Measurements from ENCODE around the gene HIPK1. TPM values are rescaled to one million over a fixed set of nuclear protein-coding genes. Genes with fewer than 3 reads are reported as not detected.

Gene HIPK1
- total and polyA plus RNA-seq, 4 donors = 10.9 to 87.2 (median 54.5) TPM

- peak in 2 of 3 donors; percentile 39 to 59 for DNase-seq
- no peaks in the 10 kb centered on the region for H3K27me3 ChIP-seq (ENCODE audit: control insufficient read depth in 3 of 3, insufficient read depth in 3 of 3, low read length in 2 of 3)
- peak overlapping the region in 1 of 2 donors; percentile 39 for H3K9ac ChIP-seq (ENCODE audit: insufficient read depth in 1 of 2, low read length in 2 of 2)
- H3K27ac ChIP-seq (ENCODE audit: low read depth in 1 of 2, low read length in 1 of 2) = peak overlapping the region in 1 of 2 donors; percentile 42
- H3K4me3 ChIP-seq = no peak overlapping the region
- H3K9me3 ChIP-seq (ENCODE audit: control insufficient read depth in 4 of 4, insufficient read depth in 3 of 4, low read length in 3 of 4) = no peaks in the 10 kb centered on the region
- TF ChIP-seq CTCF (IDR thresholded peaks at IDR 0.05; ENCODE audit: control extremely low read depth, extremely low read depth) = no peak
- H3K36me3 ChIP-seq (ENCODE audit: control insufficient read depth in 4 of 4, insufficient read depth in 4 of 4, low read length in 4 of 4) = peaks cover 0 to 9% (median 3%) of the 10 kb centered on the region in 4 donors
- H3K4me1 ChIP-seq (ENCODE audit: control insufficient read depth in 5 of 5, insufficient read depth in 5 of 5, low read length in 5 of 5) = peaks cover 0 to 55% (median 28%) of the 10 kb centered on the region in 5 donors
- ATAC-seq (ENCODE audit: insufficient read depth, low FRiP score) = no peak
- 45 to 49% methylated on average over 4 of the region's 4 CpGs for WGBS, 2 donors
These were observed 55.6 kb downstream of the HIPK1 start for GRCh38 chr1:113984710-113985109.

GRCh38 chr1:113986802-113987201 is 57.7 kb downstream of the HIPK1 start:
- Histone ChIP-seq H3K9ac (ENCODE audit: insufficient read depth in 1 of 2, low read length in 2 of 2) (no peak overlapping the region), H3K27ac (ENCODE audit: low read depth in 1 of 2, low read length in 1 of 2) (no peak overlapping the region), H3K4me3 (no peak overlapping the region), H3K9me3 (ENCODE audit: control insufficient read depth in 4 of 4, insufficient read depth in 3 of 4, low read length in 3 of 4) (no peaks in the 10 kb centered on the region), H3K4me1 (ENCODE audit: control insufficient read depth in 5 of 5, insufficient read depth in 5 of 5, low read length in 5 of 5) (peaks cover 0 to 35% (median 21%) of the 10 kb centered on the region in 5 donors), H3K27me3 (ENCODE audit: control insufficient read depth in 3 of 3, insufficient read depth in 3 of 3, low read length in 2 of 3) (no peaks in the 10 kb centered on the region), H3K36me3 (ENCODE audit: control insufficient read depth in 4 of 4, insufficient read depth in 4 of 4, low read length in 4 of 4) (no peaks in the 10 kb centered on the region)
- ATAC-seq (ENCODE audit: insufficient read depth, low FRiP score) (no peak), DNase-seq (no peak)
- 86% methylated on average over 6 of the region's 6 CpGs for WGBS, 2 donors
- TF ChIP-seq CTCF (IDR thresholded peaks at IDR 0.05; ENCODE audit: control extremely low read depth, extremely low read depth) = no peak

- H3K27ac ChIP-seq (ENCODE audit: low read depth in 1 of 2, low read length in 1 of 2) = no peak overlapping the region
- no peak for ATAC-seq (ENCODE audit: insufficient read depth, low FRiP score)
- DNase-seq = no peak
- H3K4me3 ChIP-seq = no peak overlapping the region
- no peak overlapping the region for H3K9ac ChIP-seq (ENCODE audit: insufficient read depth in 1 of 2, low read length in 2 of 2)
- peaks cover 0 to 30% (median 20%) of the 10 kb centered on the region in 5 donors for H3K4me1 ChIP-seq (ENCODE audit: control insufficient read depth in 5 of 5, insufficient read depth in 5 of 5, low read length in 5 of 5)
- H3K9me3 ChIP-seq (ENCODE audit: control insufficient read depth in 4 of 4, insufficient read depth in 3 of 4, low read length in 3 of 4) = no peaks in the 10 kb centered on the region
- no peak for TF ChIP-seq CTCF (IDR thresholded peaks at IDR 0.05; ENCODE audit: control extremely low read depth, extremely low read depth)
- no peaks in the 10 kb centered on the region for H3K27me3 ChIP-seq (ENCODE audit: control insufficient read depth in 3 of 3, insufficient read depth in 3 of 3, low read length in 2 of 3)
- no peaks in the 10 kb centered on the region for H3K36me3 ChIP-seq (ENCODE audit: control insufficient read depth in 4 of 4, insufficient read depth in 4 of 4, low read length in 4 of 4)
- WGBS, 2 donors = 72 to 76% methylated on average over 5 of the region's 5 CpGs
These were observed 58.1 kb downstream of the HIPK1 start for GRCh38 chr1:113987259-113987658.

- Histone ChIP-seq H3K27me3 (ENCODE audit: control insufficient read depth in 3 of 3, insufficient read depth in 3 of 3, low read length in 2 of 3) (no peaks in the 10 kb centered on the region), H3K9me3 (ENCODE audit: control insufficient read depth in 4 of 4, insufficient read depth in 3 of 4, low read length in 3 of 4) (peaks cover 0 to 12% (median 4%) of the 10 kb centered on the region in 4 donors), H3K9ac (ENCODE audit: insufficient read depth in 1 of 2, low read length in 2 of 2) (no peak overlapping the region), H3K36me3 (ENCODE audit: control insufficient read depth in 4 of 4, insufficient read depth in 4 of 4, low read length in 4 of 4) (no peaks in the 10 kb centered on the region), H3K27ac (ENCODE audit: low read depth in 1 of 2, low read length in 1 of 2) (no peak overlapping the region), H3K4me3 (no peak overlapping the region), H3K4me1 (ENCODE audit: control insufficient read depth in 5 of 5, insufficient read depth in 5 of 5, low read length in 5 of 5) (no peaks in the 10 kb centered on the region)
- no peak for TF ChIP-seq CTCF (IDR thresholded peaks at IDR 0.05; ENCODE audit: control extremely low read depth, extremely low read depth)
- 50 to 62% methylated on average over 2 of the region's 2 CpGs for WGBS, 2 donors
- DNase-seq (no peak), ATAC-seq (ENCODE audit: insufficient read depth, low FRiP score) (no peak)
These were observed 61.4 kb downstream of the HIPK1 start for GRCh38 chr1:113990530-113990929.

Data from lung (tissue), 12 donors.